ENCODE data around the gene FERMT3.

Gene FERMT3

DNA sequence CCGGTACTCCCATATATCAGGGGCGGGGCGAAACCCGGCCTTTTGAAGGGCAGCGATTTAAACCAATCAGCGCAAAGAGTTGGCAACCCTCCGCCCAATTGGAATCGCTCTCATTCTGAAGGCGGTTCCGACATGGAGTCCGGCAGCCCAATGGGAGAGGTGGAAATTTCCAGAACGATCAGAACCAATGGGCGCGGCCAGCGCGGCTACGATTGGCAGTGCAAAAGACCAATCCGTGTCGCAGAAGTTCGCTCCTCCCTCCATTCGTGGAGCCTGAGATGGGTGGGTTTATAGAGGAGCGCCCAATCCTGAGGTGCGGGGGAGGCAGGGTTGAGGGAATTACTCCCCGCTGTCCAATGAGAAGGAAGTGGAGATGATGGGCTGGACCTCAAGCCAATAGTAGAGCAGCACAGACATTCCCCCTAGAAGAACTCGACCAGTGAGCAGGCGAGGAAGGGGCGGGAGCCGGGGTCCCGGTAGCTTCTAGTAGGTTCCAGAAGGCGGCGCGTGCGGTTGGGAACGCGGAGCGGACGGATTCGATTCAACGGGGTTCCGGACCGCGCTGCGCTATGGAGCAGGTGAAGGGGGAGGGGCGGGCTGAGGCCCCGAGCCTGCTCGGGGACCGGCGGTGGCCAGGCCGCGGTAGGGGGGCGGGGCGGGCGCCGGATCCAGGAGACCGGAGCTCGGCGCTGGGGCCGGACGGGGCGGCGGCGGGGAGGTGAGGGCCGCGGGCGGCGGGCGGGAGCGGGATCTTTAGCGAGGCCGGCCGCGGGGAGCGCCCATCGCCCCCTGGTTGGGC, 20.6 kb upstream of the FERMT3 start, which contains the start of gene STIP1:
STIP1 (plus strand) TSS at position 479 of the 799 bp plus-strand sequence; CDS start at position 570, 91 bp downstream.
- DNase-seq (ENCODE audit: low read depth in 4 of 4, low spot score in 1 of 4) = peak; percentile 93 to 96 (median 94)

DNA sequence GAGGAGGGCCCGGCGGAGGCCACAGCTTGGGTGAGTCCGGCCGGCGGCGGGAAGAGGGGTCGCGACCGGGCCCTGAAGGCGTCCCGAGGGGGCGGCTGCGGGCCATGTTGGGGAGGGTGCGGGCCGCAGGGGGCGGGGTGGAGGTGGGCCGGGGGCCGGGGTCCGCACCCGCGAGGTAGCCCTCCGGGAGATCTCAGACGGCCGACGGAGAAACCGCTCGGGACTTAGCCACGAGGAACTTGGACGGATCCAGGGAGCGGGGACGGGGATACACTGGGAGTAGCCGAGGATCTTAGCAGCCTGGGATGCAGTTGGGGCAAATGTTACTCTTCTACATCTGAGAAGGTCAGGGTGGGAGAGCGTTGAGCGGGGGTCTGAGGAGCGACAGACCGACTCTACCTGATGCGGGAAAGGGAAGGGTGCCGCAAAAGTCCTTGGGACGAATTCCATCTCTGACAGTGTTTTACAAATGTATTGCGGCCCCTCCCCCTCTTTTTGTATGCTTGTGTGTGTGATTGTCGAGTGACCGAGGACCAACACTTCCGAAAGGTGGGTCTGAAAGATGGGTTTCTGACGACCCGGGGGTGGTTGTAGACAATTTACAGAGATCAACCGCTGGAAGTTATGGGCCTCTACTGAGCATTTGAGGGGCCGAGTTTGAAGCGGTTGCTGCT, 19.9 kb upstream of the FERMT3 start:
- DNase-seq (ENCODE audit: low read depth in 4 of 4, low spot score in 1 of 4) = peak in 1 of 4 experiments; percentile 12

DNA sequence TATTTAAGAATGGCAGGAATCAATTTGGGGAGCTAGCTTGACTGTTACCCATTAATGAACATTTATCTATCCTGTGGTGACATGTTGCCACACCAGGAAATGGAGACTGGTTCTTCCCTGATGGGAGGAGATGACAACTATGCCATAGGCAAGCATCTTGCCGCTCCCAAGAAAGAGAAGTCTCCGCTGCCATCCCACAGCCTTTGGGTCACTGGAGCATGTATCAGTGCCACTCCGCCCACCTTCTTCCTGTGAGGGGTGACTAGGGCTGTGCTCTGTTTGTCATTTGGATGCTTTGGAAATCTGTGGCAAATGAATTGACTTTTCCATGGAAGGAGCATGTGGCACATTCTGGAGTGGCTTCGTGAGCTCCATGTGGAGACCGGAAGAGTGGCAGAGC, 14.1 kb upstream of the FERMT3 start:
- no peak for DNase-seq (ENCODE audit: low read depth in 4 of 4, low spot score in 1 of 4)

DNA sequence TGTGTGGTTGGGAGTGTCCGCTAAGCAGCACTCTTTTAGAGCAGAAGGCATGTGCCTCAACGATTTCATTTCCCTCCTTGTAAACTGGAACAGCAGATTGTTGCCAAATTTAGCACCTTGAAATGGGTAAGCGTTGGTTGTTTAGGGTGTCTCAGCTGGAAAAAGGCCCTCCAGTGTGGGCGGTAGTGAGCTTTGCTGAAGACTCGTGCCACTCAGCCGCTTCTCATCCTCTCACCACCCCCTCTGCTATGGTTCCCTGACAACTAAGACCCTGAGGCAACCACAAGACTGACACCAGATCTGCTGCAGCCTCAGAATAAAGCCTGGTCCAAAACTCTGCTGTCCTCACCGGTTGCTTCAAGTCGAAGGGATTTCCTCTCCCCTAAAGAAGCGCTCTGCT, 9.9 kb upstream of the FERMT3 start:
- no peak for DNase-seq (ENCODE audit: low read depth in 4 of 4, low spot score in 1 of 4)

DNA sequence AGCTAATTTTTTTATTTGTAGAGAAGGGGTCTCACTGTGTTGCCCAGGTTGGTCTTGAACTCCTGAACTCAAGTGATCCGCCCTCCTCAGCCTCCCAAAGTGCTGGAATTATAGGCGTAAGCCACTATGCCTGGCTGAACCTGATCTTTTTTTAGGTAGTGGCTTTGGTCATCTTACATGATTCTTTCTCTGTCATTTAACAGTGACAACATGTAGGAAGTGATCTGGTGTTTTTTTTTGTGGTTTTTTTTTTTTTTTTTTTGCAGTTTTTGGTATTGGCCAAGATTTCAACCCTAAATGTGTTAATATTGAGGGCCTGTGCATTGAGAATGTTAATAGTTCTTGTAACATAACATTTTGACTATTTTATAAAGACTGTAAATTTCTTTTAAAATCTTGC, 8.0 kb upstream of the FERMT3 start:
- DNase-seq (ENCODE audit: low read depth in 4 of 4, low spot score in 1 of 4) = no peak

DNA sequence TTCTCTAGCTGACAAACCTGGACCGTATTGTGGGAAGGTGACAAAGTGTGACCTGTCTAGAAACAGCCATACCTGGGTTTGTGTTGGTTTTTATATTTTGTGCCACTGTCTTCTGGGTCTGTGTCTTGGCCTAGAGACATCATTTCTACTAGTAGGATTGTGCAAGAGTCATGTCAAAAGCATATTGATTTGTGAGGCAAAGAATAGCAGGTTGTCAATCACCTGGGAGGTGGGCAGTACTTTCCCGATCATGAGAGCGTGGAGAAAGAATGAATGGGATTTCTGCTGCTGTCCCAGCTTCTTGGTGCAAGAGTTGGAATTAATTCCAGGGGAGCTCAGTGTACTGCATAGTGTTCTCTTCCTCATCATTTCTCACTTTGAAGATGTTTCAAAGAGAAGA, 5.0 kb upstream of the FERMT3 start:
- DNase-seq (ENCODE audit: low read depth in 4 of 4, low spot score in 1 of 4) = no peak

DNA sequence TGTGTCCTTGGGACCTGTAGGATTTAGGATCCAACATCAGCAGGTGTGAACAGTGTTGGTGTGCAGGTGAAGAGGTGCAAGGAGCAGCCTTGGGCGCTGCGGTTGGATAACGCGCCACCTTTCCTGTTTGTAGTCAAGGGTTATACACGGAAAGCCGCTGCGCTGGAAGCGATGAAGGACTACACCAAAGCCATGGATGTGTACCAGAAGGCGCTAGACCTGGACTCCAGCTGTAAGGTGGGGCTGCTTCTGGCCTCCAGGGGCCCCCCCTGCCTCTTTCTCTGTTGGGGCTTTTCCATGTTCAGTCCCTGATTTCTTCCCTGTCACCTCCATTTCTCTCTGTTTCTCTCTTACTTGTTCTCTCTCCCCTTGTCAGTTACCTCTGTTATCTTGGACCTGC, 3.5 kb upstream of the FERMT3 start:
- DNase-seq (ENCODE audit: low read depth in 4 of 4, low spot score in 1 of 4) = no peak

DNA sequence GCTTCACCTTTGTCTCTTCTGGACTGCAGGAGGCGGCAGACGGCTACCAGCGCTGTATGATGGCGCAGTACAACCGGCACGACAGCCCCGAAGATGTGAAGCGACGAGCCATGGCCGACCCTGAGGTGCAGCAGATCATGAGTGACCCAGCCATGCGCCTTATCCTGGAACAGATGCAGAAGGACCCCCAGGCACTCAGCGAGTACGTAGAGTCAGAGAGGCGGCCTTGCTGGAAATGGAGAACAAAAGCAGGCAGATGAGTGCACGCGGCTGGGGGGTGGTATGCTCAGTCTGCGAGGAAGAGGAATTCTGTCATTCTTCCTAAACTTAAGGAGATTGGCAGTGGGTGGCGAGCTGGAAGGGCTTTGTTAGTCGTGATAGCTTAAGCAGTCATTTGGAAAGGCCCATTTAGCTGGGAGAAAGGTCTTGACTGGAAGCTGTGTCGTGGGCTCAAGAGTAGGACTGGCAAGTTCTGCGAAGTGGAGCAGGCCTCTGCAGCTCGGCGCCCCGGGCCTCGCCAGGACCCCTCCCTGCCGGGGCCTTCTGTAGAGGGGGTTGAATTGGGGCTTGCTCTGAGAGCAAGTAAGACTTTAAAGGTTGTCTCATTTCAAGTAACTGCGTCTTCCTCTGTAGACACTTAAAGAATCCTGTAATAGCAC, 3.0 kb upstream of the FERMT3 start:
- DNase-seq (ENCODE audit: low read depth in 4 of 4, low spot score in 1 of 4) = no peak

DNA sequence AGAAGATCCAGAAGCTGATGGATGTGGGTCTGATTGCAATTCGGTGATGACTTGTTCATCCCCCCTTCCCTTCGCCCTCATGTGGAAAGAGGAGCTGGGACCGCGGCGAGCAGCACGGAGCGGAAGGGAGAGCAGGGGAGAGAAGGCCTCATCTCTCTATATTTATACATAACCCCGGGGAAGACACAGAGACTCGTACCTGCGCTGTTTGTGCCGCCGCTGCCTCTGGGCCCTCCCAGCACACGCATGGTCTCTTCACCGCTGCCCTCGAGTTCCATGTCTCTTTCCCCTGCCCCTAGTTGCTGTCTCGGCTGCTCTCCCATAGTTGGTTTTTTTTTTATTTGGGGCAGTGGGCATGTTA, 2.5 kb upstream of the FERMT3 start:
- no peak for DNase-seq (ENCODE audit: low read depth in 4 of 4, low spot score in 1 of 4)

DNA sequence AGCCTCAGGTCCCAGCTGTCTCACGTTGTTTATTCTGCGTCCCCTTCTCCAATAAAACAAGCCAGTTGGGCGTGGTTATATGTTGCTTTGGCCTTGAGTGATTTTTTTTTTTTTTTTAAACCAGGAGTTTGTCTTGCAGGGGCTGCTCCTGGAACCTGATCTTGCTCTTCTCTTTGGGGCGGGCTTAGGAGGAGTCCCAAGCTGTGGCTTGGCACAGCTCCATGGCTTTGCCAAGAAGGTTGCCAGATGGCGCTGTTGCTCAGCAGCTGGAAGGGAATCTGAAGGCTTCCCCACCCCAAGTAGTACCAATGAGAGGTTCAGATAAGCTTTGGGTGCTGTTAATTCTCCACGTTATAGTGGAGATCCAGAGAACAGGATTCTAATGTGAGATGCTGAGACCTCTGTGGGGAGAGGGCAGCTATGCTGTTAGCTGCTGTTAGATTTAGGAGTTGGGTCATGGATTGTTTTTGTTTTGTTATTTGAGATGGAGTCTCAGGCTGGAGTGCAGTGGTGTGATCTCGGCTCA, 2.0 kb upstream of the FERMT3 start:
- peak in 1 of 4 experiments; percentile 59 for DNase-seq (ENCODE audit: low read depth in 4 of 4, low spot score in 1 of 4)

DNA sequence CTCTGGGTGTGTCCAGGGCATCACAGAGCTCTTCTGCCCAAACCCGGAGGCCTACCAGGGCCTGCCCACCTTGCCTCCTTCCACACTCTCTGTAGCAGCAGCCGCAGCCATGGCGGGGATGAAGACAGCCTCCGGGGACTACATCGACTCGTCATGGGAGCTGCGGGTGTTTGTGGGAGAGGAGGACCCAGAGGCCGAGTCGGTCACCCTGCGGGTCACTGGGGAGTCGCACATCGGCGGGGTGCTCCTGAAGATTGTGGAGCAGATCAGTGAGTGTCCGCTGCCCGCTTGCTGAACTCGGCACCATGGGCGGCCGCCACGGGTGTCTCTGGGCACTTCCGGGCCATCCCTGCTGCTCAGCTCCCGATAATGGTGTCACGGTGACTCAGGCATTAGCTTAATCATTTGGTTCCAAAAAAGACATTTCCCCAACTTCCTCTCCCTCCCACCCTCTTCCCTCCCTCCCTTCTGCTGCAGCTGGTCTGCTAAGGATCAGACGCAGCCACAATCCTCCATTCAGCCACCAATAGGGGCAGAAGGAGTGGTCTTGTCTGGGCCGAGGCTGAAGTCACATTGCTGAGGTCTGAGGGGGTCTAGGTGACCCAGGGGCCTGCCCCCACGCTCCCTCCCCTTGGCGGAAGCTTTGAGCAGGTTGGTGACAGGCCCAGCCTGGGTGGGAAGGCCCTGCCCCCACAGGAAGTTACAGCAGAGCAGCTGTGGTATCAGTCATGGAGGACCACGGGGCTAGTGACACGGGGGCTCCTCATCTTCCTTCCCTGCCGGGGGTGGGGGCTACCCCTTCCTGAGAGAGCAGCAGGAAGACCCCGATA, 950 bp downstream of the FERMT3 start:
- peak in 3 of 4 experiments; percentile 59 to 82 (median 74) for DNase-seq (ENCODE audit: low read depth in 4 of 4, low spot score in 1 of 4)

DNA sequence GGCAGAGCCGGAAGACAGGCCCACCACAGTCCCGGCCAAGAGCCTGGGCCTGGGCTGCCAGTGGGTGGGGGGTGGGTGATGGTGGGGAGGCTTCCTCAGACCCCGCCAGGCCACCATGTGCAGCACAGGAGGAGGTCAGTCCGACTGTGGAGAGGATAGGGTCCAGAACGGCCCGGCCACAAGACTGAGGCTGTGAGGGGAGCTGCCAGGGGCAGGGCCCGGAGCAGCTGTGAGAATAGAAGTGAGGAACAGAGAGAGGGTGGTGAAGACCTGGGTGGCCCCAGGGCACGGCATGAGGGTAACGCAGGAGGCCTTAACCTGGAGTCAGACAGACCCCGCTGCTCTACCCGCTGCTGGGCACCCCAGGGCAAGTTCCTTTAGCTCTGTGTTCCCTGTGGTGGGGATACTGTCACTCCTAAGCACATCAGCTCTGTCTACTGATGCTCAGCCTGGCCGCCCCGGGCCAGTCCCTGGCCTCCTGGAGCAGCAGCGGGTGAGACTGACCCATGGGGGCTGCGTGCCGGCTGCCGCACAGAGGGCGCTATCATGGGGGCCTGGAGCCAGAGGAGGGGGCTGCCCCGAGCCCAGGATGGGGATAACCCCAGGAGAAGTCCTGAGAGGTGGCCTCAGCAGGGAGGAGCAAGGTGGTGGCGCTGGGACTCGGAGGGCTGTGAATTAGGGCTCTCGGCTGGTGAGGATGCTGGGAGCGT, 1.7 kb downstream of the FERMT3 start:
- DNase-seq (ENCODE audit: low read depth in 4 of 4, low spot score in 1 of 4) = no peak

DNA sequence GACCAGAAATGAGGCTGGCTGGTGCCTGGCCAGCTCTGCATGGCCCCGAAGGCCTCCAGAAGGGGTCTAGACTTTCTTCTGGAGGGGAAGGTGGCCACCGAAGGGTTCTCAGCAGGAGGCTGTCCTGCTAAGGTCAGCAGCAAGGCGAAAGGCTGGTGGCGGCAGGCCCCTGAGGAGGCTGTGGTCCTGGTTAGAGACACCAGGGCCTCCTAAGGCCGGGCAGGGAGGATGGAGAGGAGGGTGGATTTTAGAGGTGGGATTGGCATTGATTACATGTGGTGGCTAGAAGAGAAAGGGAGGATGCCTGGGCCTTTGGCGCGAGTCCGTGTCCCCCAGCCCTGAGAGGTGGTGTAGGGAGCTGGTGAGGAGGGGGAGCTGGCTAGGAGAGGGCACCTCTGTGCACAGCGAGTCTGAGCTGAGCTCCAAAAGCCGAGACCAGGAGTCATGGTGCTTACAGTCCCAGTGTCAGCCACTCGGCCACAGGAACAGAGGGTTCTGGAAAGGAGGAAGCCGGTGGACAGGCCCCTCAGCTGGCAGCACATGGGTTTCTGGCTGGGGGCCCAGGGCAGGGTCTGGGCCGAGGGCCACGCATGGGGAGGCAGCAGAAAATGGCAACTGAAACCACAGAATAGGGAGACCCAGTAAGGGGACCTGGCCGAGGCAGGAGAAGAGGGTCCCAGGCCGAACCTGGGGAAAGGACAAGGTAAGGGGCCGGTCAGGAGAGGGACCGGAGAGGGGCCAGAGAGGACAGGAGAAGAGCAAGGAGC, 2.5 kb downstream of the FERMT3 start:
- DNase-seq (ENCODE audit: low read depth in 4 of 4, low spot score in 1 of 4) = no peak

DNA sequence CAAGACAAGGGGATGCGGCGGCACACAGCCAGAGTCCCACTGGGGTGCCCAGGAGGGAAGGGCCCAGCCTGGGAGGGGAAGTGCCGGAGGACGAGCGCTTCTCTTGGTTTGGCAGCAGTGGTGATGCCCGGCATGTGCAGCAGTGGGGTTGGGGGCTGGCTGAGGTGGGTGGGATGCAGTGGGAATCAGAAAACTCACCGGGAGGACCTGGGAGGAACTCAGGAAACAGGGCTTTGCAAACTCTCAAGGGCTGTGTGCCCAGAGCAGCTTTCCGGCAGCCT, 3.0 kb downstream of the FERMT3 start:
- DNase-seq (ENCODE audit: low read depth in 4 of 4, low spot score in 1 of 4) = no peak

DNA sequence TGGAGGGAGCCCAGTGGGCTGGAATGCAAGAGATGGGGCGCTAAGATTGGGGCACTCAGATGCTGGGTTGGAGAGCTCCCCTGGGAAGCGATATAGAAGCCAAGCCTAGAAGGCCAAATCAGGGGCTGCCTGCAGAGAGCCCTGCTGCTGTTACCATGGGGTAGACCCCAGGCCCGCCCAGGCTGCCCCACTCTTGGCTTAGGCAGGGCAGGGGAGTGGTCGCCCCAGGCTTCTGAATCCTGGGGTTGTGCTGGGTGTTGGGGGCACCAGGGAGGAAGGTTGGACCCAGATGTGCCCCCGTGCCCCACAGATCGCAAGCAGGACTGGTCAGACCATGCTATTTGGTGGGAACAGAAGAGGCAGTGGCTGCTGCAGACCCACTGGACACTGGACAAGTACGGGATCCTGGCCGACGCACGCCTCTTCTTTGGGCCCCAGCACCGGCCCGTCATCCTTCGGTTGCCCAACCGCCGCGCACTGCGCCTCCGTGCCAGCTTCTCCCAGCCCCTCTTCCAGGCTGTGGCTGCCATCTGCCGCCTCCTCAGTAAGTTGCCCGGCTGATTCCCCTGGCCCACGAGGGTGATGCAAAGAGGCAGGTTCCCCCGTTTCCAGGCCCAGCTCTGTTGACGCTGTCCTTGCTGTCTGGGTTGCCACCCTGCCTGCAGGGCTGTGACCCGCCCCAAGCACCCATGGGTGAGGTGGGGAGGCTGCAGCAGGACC, 3.9 kb downstream of the FERMT3 start:
- DNase-seq (ENCODE audit: low read depth in 4 of 4, low spot score in 1 of 4) = no peak

DNA sequence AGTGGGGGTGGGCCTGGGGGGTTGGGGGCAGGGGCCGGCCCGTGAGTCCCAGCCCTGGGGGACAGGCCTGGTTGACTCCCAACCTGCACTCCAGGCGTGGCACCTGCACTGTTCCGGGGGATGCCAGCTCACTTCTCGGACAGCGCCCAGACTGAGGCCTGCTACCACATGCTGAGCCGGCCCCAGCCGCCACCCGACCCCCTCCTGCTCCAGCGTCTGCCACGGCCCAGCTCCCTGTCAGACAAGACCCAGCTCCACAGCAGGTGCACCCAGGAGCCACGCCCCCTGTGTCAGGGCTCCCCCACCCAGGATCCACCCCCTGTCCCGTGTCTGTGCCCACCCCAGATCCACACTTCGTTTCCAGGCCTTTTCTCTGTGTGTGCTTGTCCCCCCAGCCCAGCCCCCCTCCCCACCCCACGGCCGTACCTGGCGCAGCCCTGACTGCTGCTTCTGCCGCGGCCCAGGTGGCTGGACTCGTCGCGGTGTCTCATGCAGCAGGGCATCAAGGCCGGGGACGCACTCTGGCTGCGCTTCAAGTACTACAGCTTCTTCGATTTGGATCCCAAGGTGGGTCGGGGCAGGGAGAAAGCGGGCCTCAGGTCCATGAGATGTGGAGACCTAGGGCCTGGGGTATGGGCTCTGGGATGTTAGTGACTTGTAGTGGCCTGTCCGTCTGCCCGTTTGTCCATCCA, 4.8 kb downstream of the FERMT3 start:
- DNase-seq (ENCODE audit: low read depth in 4 of 4, low spot score in 1 of 4) = no peak

DNA sequence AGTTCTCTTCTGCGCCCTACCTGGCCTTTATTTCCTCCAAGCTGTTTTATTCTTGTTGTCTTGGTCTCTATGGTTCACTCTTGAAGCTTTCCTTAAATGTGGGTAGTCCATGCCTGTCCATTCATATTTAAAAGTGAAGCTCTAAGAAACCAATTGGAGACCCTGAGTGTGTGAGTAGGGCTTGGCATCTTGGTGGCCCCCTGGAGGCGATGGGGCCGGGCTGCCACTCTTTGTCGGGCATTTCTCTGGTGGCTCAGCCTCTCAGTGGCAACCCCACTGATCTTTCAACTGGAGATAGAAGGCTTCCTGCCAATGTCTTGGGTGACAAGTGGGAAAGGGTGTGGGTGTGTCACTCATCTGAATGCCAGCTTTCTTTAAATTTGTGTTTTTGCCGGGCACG, 10.4 kb downstream of the FERMT3 start:
- no peak for DNase-seq (ENCODE audit: low read depth in 4 of 4, low spot score in 1 of 4)

DNA sequence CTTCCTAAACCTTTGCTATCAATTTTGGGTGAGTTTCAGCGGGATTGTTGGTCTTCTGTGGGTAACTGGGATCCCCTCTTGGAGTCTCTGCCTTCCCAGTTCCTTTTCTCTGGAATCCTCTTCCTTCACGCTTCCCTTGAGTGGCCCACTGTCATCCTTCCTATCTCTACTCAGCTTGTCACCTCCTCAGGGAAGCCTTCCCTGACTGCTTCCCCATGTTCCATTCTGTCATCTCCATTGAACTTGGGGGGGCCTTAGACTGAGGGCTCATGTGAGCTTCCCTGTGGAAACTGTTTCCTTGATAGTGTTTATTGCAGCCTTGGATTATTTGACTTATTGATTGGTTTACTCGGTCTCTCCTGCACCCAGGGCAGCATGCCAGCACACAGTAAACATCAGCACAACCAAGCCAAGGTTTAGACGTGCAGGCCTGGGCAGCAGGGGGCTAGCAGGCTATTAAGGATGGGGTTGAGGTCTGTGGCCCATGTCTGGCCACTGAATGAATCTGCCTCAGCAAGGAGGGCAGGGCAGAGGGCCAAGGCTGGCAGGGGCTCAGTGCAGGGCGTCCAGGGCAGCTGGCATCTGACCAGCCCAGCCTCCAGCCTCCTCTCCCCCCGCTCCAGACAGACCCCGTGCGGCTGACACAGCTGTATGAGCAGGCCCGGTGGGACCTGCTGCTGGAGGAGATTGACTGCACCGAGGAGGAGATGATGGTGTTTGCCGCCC, 12.3 kb downstream of the FERMT3 start:
- DNase-seq (ENCODE audit: low read depth in 4 of 4, low spot score in 1 of 4) = no peak

All from stimulated activated CD4-positive, alpha-beta T cell treated with anti-CD3 and anti-CD28 coated beads, Interleukin-1b, Interleukin-23, amount 100 ng/mL, for 24 hours (primary cell).